Stomach (tissue), 9 donors: ENCODE measurements around the gene OSBP2. TPM values are rescaled to one million over a fixed set of nuclear protein-coding genes. Genes with fewer than 3 reads are reported as not detected.
A peak's percentile ranks its signal among the peaks of the same experiment; 100 is the strongest.

Experiments used
- DNase-seq, 2 donors: peaks; one replicate each; pipeline versions ENCODE4 v3.0.0 to v3.0.0-alpha.2; 2013 to 2019
- H3K27ac ChIP-seq, 5 donors: fragments of 200-600 bp in 4 of 5; sonication (generic) in 4 of 5; one replicate each; pipeline ENCODE4 v1.5.1; 2013 to 2019; ENCODE audit warnings: mild to moderate bottlenecking in 1 of 5, moderate library complexity in 1 of 5
- H3K27me3 ChIP-seq, 3 donors: fragments of 200-600 bp; sonication (generic); one replicate each; pipeline ENCODE4 v1.5.1; 2017 to 2019; ENCODE audit warnings: mixed run types in 1 of 3
- H3K36me3 ChIP-seq, 4 donors: fragments of 200-600 bp; sonication (generic); 1 replicate in 3 of 4; 2 replicates in 1 of 4; pipeline ENCODE4 v1.5.1; 2016 to 2019
- H3K4me1 ChIP-seq, 4 donors: fragments of 200-600 bp; sonication (generic); one replicate each; pipeline ENCODE4 v1.5.1; 2016 to 2019
- H3K4me3 ChIP-seq, 4 donors: fragments of 200-600 bp; sonication (generic) in 3 of 4; one replicate each; pipeline ENCODE4 v1.5.1; 2016 to 2019; ENCODE audit warnings: mild to moderate bottlenecking in 1 of 4
- H3K9me3 ChIP-seq, 4 donors: fragments of 200-600 bp; sonication (generic); one replicate each; pipeline ENCODE4 v1.5.1; 2016 to 2019
- EP300 ChIP-seq: sonication (generic); formaldehyde crosslinking; IDR thresholded peaks from one replicate; pipeline ENCODE4 v1.6.1; 2017; ENCODE audit warnings: antibody characterized with exemption
- POLR2A ChIP-seq, 4 donors: fragments of 450-650 bp; IDR thresholded peaks; one replicate each; pipeline ENCODE4 v1.6.1; 2016; ENCODE audit warnings: antibody characterized with exemption in 4 of 4, control low read depth in 2 of 4, mild to moderate bottlenecking in 1 of 4, moderate library complexity in 1 of 4
- POLR2AphosphoS5 ChIP-seq, 3 donors: sonication (generic); formaldehyde crosslinking; IDR thresholded peaks; one replicate each; pipeline ENCODE4 v1.6.1; 2016; ENCODE audit warnings: antibody characterized with exemption in 3 of 3
- WGBS, 5 donors: extraction: QIAGEN DNeasy Blood & Tissue Kit in 3 of 5; methylation state at CpG; one replicate each; pipeline versions ENCODE4 v1.1.5 to v1.1.7; 2013 to 2018; 5-methylcytosine and 5-hydroxymethylcytosine counted together
- intact Hi-C: fragments of 100-400 bp; cut with DNase I; formaldehyde crosslinking; loops from one replicate; pipeline ENCODE4 v1.15.1; 2023; ENCODE audit warnings: low total_unique reads
- polyA plus RNA-seq, 3 donors: library from polyadenylated mRNA; stranded (reverse); fragments of 200-250 nt; gene quantifications; one replicate each; pipeline ENCODE4 v1.2.3, GENCODE V29; 2013
- total RNA-seq, 5 donors: library from RNA; depleted of rRNA; stranded (reverse); fragments of >200 nt; gene quantifications; one replicate each; pipeline versions ENCODE4 v1.1.0 to v1.2.3, GENCODE V29; 2014 to 2016
- TF ChIP-seq, protein P1 (sequence below), 7 experiments: fragments of 450-650 bp in 4 of 7; fragments of 200-600 bp in 3 of 7; sonication (generic) in 3 of 7; IDR thresholded peaks; one replicate each; pipeline ENCODE4 v1.5.1; 2016 to 2019; ENCODE audit warnings: antibody characterized with exemption in 7 of 7, control low read depth in 2 of 7, mild to moderate bottlenecking in 1 of 7
- donor health status: healthy with polysubstance abuse.
- donor health status: Bipolar disorder and iron deficiency.
- donor health status: healthy.

The OSBP2 gene
- total and polyA plus RNA-seq, 8 donors: 0.58 to 9.5 (median 1.8) TPM; not detected in 1

DNA sequence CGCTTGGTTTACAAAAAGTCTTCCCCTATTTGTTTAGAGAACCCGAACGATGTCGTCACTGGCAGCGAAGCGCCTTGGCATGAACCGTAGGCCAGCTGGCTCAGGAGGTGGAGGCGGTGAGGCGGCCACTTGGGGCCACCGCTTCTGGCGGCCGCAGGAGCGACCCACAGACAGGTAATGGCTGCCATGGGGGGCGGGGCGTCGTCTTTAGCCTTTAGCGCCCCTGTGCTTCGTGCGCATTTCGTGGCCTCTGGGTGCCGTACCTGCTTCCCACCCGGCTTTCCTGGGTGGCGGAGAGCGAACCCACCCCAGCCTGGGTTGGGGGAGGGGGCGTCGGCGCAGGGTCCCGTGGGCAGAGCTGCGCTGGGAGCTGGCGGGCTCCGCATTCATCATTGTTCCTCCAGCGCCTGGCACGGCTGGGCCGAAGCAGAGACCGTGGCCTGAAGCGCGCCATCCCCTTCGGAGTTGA is 469 bp upstream of the OSBP2 start:
- intact Hi-C loops: no loop called here
- Histone ChIP-seq H3K4me3 (peak overlapping the region; percentile 52 to 72 (median 60)), H3K27me3 (peaks cover 0 to 14% (median 0%) of the 10 kb centered on the region in 3 donors), H3K9me3 (no peaks in the 10 kb centered on the region), H3K27ac (peak overlapping the region; percentile 71 to 90 (median 85)), H3K4me1 (peaks cover 7 to 25% (median 21%) of the 10 kb centered on the region in 4 donors), H3K36me3 (no peaks in the 10 kb centered on the region)
- TF ChIP-seq POLR2AphosphoS5 (IDR thresholded peaks at IDR 0.05): no peak
- TF ChIP-seq, protein P1, sequence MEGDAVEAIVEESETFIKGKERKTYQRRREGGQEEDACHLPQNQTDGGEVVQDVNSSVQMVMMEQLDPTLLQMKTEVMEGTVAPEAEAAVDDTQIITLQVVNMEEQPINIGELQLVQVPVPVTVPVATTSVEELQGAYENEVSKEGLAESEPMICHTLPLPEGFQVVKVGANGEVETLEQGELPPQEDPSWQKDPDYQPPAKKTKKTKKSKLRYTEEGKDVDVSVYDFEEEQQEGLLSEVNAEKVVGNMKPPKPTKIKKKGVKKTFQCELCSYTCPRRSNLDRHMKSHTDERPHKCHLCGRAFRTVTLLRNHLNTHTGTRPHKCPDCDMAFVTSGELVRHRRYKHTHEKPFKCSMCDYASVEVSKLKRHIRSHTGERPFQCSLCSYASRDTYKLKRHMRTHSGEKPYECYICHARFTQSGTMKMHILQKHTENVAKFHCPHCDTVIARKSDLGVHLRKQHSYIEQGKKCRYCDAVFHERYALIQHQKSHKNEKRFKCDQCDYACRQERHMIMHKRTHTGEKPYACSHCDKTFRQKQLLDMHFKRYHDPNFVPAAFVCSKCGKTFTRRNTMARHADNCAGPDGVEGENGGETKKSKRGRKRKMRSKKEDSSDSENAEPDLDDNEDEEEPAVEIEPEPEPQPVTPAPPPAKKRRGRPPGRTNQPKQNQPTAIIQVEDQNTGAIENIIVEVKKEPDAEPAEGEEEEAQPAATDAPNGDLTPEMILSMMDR (IDR thresholded peaks at IDR 0.05): peak in 1 of 7 experiments; percentile 11
- peak; percentile 76 to 87 for DNase-seq
- WGBS, 5 donors: 0 to 2% (median 1%) methylated on average over 3 to 37 of the region's 38 CpGs

DNA sequence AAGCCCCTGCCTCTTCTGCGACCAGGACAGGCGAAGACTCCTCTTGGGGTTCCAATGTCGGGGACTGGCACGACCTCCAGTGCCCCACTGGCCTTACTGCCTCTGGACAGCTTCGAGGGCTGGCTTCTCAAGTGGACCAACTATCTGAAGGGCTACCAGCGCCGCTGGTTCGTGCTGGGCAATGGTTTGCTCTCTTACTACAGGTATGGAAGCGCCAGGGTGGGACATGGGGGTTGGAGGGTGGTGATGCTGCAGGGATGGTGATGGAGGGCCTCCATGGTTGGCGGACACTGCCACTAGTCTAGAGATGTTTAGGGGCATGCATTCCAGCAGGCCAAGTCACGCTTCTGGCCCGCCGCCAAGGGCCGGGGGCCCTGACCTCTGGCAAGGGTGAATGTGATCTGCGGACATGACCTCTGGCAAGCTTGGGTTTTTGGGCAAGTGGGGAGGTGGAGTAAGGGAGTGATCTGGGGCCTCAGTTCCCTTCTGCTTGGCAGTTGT is 727 bp downstream of the OSBP2 start:
- TF ChIP-seq POLR2AphosphoS5 (IDR thresholded peaks at IDR 0.05) (no peak), EP300 (no peak), POLR2A (IDR thresholded peaks at IDR 0.05) (no peak)
- TF ChIP-seq, protein P1 (IDR thresholded peaks at IDR 0.05): no peak
- peaks cover 0 to 14% (median 0%) of the 10 kb centered on the region in 3 donors for H3K27me3 ChIP-seq
- H3K9me3 ChIP-seq: no peaks in the 10 kb centered on the region
- H3K4me3 ChIP-seq: peak overlapping the region; percentile 63 to 72 (median 65)
- peak overlapping the region in 4 of 5 donors; percentile 35 to 82 (median 74) for H3K27ac ChIP-seq
- peaks cover 7 to 25% (median 21%) of the 10 kb centered on the region in 4 donors for H3K4me1 ChIP-seq
- H3K36me3 ChIP-seq: no peaks in the 10 kb centered on the region
- intact Hi-C loops: no loop called here
- 47 to 72% (median 52%) methylated on average over 8 to 15 of the region's 15 CpGs for WGBS, 5 donors
- no peak for DNase-seq

DNA sequence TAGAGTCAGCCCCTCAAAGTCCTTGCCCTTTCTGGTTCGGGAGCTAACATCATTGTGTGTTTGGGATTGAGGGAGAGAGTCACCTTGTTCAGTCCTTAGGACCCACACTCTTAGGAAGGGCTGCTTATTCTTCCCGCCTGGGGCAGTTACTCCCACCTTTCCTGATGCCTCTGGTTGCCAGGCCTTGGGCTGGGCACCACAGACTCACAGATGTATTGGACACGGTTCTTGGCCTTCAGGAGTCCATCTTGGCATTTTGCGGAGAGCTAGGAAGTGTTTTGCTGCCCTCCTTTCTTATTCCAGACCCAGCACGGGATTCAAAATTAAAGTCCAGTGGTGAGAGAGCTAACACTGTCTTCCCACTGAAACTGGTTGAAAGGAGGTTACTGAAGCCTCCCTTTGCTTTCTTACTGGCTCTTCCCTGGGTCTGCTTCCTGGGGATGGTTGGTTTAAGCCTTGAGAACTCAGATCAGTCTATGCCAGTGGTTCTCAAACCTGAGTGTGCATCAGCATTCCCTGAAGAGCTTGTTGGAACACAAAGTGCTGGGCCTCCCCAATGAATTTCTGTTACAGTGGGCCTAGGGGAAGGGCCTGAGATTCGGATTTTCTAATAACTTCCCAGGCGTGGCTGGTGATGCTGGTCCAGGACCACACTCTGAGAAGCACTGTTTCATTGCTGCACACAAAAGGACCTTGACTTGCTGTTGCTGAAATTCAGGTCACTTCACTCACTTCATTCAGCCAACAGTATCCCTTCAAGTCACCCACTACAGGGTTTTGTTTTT is 1.4 kb downstream of the OSBP2 start:
- H3K36me3 ChIP-seq: no peaks in the 10 kb centered on the region
- 73 to 90% (median 87%) methylated on average over 7 of the region's 7 CpGs for WGBS, 5 donors
- intact Hi-C loops: no loop called here
- no peak overlapping the region for H3K27ac ChIP-seq
- H3K4me1 ChIP-seq: peaks cover 7 to 25% (median 21%) of the 10 kb centered on the region in 4 donors
- TF ChIP-seq POLR2A (IDR thresholded peaks at IDR 0.05) (no peak), EP300 (no peak), POLR2AphosphoS5 (IDR thresholded peaks at IDR 0.05) (no peak)
- TF ChIP-seq, protein P1 (IDR thresholded peaks at IDR 0.05): no peak
- DNase-seq: no peak
- peak overlapping the region in 2 of 4 donors; percentile 63 to 65 for H3K4me3 ChIP-seq
- peaks cover 0 to 14% (median 0%) of the 10 kb centered on the region in 3 donors for H3K27me3 ChIP-seq
- H3K9me3 ChIP-seq: no peaks in the 10 kb centered on the region

DNA sequence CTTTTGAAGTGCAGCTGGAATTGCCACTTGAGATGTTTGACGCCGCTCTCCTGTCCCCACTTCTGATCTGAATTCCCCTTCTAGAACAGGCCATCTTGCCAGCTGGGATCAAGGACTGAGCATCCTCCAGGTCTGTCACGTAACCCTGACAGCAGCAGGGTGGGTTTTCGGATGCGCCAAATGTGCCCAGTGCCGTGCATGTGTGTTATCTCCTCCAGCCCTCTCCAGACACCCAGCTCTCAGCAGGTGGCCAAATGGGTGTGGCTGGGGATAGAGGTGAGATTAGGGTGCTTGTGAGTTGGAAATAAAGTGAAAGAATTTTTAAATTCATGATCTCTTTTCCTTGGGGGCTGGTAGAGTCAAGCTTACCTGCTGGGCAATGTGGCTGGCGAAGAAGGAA is 3.3 kb downstream of the OSBP2 start:
- WGBS, 5 donors: 79 to 91% (median 86%) methylated on average over 7 of the region's 7 CpGs
- DNase-seq: no peak
- no peak for TF ChIP-seq EP300
- no peak for TF ChIP-seq POLR2AphosphoS5 (IDR thresholded peaks at IDR 0.05)
- no peak for TF ChIP-seq POLR2A (IDR thresholded peaks at IDR 0.05)
- TF ChIP-seq, protein P1 (IDR thresholded peaks at IDR 0.05): no peak

More for the DNA sequence above, 3.3 kb downstream of the OSBP2 start:
- intact Hi-C loops: no loop called here
- Histone ChIP-seq H3K9me3 (no peaks in the 10 kb centered on the region), H3K4me3 (no peak overlapping the region), H3K4me1 (peaks cover 7 to 25% (median 21%) of the 10 kb centered on the region in 4 donors), H3K36me3 (no peaks in the 10 kb centered on the region), H3K27ac (no peak overlapping the region), H3K27me3 (peaks cover 0 to 14% (median 0%) of the 10 kb centered on the region in 3 donors)
